Measurements from ENCODE around the gene GAMT. TPM values are rescaled to one million over a fixed set of nuclear protein-coding genes. Genes with fewer than 3 reads are reported as not detected.
"Not testable (repeated sequence)": the region's sequence is repeated elsewhere in the genome, so short reads cannot be mapped to it uniquely, and the experiment has no call there.

Gene GAMT
- polyA plus RNA-seq, 4 donors, result 24.4 to 44.5 (median 40.2) TPM

DNA sequence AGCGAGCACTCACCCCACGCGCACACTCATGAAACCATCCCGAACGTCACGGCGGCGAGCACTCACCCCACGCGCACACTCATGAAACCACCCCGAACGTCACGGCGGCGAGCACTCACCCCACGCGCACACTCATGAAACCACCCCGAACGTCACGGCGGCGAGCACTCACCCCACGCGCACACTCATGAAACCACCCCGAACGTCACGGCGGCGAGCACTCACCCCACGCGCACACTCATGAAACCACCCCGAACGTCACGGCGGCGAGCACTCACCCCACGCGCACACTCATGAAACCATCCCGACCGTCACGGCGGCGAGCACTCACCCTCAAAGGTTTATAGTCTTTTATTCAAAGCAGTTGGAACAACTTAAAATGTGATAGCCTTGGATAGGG, 18.7 kb upstream of the GAMT start:
- DNase-seq (ENCODE audit: low read depth in 4 of 4, low spot score in 2 of 4), result not testable (repeated sequence)

DNA sequence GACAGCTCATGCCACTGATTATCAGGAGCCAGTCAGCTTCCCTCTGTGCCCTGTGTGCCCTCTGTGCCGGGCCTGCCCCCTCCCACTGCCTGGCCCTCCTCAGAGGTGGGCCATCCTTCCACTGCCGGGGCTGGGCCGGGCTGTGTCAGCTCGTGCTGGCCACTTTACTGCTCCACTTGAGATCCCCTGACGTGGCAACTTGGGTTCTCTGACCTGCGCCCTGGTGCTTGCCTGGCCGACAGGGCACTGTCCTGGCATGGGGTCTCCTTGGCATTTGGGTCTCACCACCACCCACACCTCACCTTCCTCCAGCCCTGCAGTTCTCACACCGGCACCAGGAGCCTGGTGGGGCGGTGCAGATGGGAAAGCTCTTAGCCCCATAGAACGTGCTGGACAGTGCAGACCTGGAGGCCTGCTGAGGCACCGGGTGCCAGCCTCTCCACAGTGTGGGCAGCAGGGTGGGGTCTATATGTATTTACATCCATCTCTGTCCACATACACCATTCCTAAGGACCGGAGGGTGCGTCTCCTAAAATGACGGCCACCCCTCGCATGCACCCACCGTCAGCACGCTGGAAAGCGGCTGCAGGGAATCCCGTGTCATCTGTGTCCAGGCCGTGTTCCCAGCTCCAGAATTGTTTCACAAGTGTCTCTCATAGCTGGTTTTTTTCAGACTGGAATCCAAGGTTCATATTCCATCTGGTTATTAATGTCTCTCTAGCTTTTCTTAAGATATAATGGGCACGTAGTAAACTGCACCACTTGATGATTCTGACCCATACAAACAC, 17.8 kb upstream of the GAMT start:
- no peak for DNase-seq (ENCODE audit: low read depth in 4 of 4, low spot score in 2 of 4)

DNA sequence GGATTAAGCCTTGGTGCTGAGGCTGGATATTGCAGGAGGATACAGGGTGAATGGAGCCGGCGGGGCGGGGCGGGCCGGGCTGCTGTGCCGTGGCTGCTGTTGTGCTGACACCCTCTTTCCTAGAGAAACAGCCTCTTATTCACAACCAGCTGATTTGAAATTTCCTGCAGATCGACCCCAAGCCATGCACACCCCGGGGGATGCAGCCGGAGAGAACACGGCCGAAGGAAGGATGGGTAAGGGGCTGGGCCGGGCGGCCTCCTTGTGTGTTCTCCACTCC, 17.1 kb upstream of the GAMT start:
- DNase-seq (ENCODE audit: low read depth in 4 of 4, low spot score in 2 of 4), result no peak

DNA sequence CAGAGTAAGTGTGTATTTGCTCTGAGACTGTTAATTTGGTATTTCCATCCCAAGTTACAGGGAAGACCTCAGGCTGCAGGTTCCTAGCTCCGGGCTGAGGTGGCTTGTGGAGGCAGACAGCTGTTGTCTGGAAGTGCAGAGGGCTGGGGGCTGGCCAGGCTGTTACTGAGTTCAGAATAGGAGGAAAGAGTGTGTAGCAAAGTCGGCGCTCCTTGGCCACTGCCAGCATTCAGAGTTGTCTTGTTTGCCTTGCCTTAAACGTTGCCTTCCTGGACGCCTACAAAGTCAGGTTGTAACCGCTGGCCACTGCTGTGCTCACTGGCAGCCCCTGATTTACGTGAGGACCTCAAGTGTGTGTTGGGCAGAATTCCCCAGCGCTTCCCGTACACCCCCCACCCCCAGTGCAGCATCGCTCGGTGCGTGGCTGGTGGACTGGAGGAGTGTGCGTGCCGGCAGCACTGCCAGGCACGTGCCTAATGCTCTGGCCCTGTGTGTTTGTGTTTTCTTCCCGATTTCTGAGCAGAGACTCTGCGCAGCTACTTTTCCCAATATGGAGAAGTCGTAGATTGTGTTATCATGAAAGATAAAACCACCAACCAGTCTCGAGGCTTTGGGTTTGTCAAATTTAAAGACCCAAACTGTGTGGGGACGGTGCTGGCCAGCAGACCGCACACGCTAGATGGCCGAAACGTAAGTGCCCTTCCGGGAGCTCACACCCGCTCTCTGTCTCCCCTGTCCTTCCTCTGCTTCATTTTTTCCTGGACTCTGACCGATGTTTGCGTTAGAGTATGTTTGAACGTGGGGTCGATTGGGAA, 16.5 kb upstream of the GAMT start:
- no peak for DNase-seq (ENCODE audit: low read depth in 4 of 4, low spot score in 2 of 4)

DNA sequence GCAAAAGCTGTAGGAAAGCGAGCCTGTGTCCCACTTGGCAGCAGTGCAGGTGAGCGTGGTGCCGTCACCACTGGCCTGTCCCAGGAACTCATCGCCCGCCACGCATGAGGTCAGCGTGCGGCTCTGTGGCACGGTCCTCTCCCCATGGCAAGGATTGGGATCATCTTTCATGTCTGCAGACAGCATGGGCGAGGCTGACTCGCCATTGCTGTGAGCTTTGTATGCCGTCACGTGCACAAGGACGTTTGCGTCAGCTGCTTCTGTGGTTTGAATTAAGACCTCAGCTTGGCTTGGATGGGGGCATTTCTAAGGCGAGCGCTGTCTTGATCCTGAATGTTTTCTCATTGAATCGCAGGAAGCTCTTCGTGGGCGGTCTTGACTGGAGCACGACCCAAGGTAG, 15.8 kb upstream of the GAMT start:
- DNase-seq (ENCODE audit: low read depth in 4 of 4, low spot score in 2 of 4), result no peak

DNA sequence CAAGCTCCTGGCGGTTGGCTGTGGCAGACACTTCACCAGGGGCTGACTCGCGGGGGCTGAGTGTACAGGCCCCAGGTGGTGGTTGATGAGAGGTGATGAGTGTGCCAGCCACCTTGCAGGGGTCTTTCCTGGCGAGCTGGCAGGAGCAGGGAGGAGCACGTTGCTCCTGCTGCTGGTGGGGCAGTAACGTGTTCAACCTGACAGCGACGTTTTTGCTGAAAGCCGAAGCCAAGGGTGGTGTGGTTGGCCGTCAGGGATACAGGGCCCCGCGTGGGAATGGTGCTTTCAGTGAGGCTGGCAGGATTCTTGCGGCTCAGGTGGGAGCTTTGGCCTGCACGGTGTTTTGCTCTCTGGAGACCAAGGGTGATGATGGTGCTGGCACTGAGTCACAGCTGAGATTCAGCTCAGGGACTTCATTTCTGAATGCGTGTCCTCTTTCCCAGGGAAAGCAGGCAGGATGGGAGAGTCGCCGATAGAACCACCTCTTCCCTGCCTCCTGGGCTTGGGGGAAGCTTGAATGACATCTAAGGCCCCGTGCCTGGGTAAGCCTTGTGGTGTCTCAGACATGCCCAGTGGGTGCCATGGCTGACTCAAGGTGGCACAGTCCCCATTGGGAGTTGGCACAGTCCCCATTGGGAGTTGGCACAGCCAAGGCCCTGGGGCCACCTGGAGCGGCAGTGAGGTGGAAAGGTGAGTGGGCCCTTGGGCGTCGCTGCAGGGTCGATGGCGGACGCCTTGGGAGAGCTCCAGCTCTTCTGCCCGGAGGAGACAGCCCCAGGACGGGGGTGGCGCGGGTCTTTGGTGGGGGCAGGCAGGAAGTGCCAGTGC, 14.9 kb upstream of the GAMT start:
- DNase-seq (ENCODE audit: low read depth in 4 of 4, low spot score in 2 of 4), result no peak

DNA sequence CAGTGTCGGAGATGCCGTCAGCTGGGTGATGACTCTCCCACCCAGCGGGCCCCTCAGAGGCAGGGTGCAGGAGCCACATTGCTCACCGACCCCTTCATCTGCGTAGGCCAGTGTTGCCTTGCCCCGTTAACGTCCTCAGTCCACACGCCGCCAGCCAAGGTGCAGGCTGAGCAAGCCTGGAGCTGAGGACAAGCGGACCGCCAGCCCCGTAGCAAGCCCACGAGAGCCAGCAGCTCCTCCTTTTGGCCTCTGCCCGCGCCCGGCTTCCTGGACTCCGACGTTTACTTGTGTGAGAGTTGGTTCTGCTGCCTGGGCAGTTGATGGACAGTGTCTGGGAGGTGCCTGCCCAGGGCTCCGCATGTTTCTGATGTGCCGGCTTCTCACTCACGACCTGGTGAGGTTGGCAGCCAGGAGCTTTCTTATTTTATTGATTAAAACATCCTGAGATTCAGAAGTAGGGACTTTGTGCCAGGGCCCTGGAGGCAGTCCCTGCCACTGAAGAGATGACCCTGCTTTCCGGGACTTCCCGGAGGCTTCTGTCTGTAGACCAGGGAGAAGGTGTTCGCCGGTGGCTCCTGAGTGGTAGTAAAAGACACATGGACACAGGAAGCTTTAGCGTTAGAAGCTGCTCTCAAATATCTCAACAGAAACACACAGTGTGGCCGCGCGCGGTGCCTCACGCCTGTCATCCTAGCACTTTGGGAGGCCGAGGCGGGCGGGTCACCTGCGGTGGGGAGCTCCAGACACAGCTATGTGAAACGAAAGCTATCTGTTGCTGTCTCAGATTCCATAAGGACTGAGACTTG, 11.9 kb upstream of the GAMT start:
- DNase-seq (ENCODE audit: low read depth in 4 of 4, low spot score in 2 of 4), result no peak

DNA sequence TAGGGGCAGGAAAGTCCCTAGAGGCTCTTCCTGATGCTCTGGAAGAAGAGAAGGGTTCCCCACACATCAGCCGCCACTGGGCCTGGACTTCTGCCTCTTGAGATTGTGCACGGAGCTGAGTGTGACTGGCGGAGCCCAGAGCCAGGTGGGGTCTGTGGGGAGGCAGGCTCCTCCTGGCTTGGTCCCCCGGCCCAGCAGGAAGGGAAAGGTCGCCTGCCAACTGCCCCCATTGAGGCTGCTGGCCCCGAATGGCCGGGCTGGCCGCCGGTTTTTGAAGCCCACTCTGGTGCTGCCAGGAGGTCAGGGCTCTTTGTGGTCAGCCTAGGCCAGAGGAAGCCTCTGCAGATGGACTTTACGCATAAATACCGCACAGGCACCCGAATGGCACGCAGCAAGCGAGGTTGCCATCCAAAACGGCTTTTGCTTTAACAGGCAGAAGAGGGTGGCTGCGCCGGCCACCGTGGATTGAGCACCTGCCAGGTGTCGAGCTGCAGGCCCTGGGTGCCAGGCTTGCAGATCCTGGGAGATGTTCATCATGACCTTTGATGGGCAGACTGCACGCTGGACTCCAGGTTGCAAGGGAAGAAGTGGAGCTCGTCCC, 11.1 kb upstream of the GAMT start:
- no peak for DNase-seq (ENCODE audit: low read depth in 4 of 4, low spot score in 2 of 4)

DNA sequence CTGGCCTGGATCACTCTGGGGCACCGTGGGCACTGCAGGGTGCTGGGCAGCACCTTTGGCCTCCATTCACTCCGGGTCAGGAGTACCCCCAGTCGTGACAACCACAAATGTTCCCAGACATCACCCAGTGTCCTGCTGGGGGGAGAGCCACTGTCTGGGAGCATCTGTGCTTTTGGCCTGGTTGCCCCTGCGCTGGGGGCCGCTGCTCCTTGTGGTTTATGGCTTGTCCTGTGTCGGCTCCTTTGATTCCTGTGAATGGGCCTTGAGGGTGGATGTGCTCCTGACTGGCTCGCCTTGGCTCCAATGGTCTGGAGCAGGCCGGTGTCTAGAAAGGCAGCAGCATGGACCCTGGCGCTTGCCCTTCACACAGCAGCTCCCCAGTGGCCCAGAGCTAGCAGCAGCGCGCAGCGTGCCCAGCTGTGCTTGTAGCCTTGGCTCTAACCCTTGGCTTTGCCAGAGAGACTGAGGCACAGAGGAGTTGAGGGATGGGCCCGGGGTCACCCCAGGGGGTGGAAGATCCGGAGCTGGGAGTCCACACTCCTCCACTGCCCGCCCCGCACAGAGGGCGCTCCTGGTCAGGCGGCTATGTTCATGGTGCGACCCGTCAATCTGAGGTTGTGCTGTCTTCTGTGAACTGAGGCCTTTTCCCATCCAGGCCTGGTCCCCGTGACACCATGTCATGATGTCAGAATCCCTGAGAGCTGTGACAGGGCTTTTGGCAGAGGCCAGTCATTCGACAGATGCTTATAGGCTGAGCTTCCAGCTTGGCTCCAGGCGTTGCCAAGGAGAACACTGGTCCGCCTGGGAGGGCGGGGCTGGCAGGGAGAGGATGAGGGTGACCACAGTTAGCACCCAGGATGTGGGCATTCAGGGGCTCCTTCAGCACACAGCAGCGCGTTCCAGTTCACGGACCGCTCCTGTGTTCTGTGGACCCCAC, 10.2 kb upstream of the GAMT start:
- DNase-seq (ENCODE audit: low read depth in 4 of 4, low spot score in 2 of 4), result no peak

DNA sequence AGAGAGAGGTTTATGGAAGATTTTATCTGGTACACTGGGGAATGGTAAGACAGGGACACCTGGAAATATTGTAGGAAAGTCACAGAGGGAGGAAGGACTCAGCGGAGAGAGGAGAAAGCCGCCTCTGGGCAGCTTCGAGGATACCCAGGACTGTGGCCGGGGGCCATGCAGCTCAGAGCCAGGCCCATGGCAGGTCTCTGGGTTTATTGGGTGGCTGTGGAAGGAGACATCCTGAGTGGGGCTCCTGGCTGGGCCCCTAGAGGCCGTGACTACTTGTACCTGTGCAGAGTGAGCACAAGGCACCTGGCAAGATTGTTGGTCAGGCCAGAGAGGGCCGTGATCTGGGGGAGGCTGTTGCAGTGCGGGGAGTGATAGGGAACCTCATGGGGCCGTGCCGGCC, 9.4 kb upstream of the GAMT start:
- no peak for DNase-seq (ENCODE audit: low read depth in 4 of 4, low spot score in 2 of 4)

DNA sequence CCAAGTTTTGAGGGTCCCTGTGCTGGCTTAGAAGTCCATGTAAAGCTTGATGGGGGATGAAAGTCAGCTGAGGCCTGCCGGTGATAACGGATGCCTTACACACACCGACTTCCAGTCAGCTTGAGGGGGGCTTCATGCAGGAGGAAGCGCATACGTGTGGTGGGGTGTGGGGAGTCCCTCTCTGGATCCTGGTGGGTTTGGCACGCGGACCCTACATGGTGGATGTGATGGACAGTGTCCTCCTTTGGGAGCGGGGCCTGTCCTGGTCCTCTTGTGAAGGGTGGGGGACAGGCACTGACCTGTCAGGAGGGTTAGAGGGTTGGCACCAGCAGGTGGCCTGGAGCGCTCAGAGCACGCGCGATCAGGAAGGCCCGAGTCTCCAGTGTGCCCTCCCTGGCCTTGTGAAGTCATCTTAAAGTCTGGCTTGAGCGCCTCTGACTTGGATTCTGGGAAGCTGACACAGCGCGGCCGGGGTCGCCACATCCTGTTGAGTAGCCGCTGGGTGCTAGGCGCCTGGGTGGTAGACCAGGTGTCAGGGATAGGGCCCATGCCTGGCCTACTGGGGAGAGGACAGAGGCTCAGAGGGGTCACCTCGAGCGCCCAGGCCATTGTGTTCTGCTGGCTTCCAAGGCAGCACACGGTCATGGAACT, 8.9 kb upstream of the GAMT start:
- DNase-seq (ENCODE audit: low read depth in 4 of 4, low spot score in 2 of 4), result no peak

DNA sequence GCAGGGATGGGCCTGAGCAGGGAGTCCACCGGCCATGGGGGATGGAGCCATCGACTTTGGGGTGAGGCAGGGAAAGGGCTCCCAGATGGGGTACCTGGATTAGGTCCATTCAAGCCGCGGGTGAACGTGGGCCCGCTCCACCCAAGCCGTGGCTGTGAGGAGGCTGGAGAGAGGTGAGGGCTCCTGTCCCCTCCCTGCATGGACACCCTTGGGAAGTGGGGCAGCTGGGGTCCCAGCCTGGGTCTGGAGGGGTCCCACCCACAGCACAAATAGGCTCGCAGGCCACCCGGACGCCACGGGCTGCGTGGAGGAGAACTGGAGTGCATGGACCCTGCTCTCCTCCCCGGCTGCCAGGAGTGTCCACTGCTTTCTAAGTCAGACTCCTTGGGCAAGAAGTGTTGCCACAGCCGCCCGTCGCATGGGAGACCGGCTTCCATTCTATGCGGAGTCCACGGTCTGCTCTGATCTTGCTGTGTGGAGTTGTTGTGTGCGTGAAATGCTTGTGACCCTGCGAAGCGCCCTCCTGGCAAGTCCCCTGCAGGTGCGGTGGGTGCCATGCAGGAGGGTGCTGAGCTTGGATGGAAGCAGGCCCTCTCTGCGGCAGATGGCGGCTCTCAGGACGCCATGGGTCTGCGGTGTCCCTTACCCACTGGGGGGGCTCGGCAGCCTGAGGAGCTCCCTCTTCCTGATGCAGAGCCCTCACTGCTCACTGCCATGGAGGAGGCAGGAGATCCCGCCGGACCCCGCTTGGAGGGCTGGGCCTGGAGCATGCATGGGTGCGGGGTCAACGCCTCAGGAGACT, 8.1 kb upstream of the GAMT start:
- DNase-seq (ENCODE audit: low read depth in 4 of 4, low spot score in 2 of 4), result no peak

DNA sequence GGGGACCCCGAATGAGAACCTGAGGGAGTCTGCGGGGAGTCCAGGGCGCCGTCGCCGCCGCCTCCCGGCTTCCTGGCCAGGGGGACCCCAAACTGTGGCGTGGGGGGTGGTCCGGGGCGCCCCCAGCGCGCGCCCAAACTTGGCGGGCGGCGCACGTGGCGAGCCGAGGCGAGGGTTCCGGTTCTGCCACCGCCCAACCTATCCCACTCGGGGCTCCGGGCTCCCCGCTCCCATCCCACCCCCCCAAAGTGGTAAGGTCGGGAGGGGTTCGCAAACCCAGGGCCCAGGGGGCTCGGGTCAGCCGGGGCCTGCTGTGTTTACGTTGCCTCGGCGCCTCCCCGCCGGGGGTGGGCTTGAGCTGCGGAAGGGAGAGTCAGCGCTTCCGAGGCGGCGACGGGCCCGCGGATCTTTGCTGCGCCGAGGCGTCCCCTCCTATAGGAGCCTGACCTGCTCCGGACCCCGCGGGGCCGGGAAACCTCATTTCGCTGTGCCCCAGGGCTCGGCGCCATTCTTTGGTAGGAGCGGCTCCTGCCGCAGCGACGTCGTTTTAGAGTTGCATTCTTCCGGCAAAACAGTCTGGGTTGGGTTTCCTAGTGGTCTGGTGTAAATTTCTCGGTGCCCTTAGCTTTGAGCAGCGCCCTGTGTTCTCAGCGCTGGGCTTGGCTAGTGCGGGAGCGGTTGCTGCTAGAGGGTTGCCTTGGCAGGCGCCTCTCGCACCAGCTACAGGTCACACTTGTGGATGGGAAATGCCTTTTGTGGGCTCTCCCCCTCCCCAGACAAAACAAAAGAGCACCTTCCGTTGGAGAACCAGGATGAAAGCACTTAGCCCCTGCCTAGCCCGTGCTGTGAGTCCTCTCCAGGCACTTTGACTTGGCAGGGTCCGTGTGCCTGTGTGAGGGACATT, 7.2 kb upstream of the GAMT start:
- no peak for DNase-seq (ENCODE audit: low read depth in 4 of 4, low spot score in 2 of 4)

DNA sequence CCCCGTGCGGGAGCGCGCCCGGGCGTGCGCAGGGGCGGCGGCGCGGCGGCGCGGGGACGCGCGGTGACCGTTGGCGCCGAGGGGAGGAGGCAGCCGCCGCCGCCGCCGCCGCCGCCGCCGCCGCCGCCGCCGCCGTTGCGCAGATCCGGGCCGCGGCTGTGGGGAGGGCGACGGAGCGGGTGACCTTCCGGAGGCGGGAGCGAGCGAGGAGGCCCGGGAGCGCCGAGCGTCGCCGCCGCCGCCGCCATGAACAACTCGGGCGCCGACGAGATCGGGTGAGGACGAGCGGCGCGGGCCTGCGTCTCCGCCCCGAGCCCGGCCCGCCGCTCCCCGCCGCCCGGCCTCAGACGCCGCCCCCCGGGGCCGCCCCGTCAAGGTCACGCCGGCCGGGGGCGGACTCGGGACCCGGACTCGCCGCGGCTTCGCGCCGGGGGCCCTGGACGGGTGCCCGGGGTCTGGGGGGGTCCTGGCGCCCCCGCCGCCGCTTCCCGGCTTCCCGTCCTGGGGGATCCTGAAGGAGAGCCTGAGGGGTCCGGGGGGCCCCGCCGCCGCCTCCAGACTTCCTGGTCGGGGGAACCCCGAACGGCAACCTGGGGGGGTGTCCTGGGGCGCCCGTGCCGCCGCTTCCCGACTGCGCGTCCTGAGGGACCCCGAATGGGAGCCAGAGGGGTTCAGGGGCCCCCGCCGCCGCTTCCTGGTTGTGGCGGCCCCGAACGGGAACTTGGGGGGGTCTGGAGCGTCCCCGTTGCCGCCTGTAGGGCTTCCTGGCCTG, 6.4 kb upstream of the GAMT start, which contains the start of gene DAZAP1:
TSS of gene DAZAP1 (plus strand) at position 59 of the 772 bp plus-strand sequence. CDS start at position 247, 188 bp downstream.
- no peak for DNase-seq (ENCODE audit: low read depth in 4 of 4, low spot score in 2 of 4)

DNA sequence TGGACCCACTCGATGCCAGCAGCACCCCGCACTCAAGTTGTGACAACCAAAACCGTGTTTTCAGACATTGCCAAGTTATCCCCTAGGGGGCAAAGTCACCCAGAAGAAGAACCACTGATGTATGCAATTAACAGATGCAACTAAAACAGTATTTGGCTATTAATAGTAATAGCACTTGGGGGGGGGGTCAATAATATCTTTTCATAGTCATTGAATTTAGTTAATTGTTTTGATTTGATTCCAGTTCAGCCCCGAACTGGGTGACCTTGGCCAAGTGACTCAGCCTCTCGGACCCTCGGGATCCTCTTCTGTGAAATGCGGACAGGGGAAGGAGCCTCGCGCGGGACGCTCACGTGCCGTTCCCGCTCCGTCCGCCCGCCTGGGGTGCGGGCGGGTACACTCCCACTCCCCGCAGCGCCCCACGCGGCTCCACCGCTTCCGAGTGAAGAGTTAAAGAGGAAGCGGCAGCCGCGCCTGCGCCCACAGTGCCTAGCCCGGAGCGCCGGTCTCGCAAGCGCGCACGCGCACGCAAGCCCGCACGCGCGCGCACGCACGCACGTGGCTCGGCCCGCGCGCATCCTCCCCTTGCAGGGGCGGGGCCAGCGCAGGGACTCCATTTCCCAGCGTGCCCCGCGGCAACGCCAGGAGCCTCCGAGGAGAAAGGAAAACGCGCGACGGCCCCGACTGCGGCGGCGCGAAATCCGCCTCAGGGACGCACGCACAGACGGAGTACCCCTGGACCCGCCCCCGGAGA, 5.6 kb upstream of the GAMT start:
- DNase-seq (ENCODE audit: low read depth in 4 of 4, low spot score in 2 of 4), result peak; percentile 83 to 98 (median 96)
